Measurements from ENCODE around the gene FEV.
A peak's percentile ranks its signal among the peaks of the same experiment; 100 is the strongest.

The FEV gene

GRCh38 chr2:219001100-219001576 lies 16.2 kb upstream of the FEV start:
- no peak overlapping the region for H3K9ac ChIP-seq (ENCODE audit: low read length)

DNA sequence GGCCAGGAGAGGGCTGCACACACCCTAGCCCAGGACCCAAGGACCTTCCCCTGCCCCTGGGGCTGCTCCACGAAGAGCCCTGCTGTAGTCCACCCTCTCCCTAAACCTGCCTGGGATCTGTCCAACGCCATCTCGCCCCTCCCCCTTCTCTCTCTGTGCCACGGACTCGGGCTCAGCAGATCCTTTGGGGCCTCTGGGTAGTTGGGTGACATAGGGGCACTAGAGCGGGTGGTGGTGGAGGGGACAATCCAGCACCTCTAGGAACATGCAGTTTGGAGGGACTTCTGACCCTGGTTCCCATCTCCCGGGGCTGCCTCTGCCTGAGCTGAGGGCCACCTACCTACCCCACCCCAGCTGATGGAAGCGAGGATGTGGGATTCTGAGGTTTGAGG lies 15.6 kb upstream of the FEV start:
- Histone ChIP-seq H3K79me2 (ENCODE audit: low read length) (no peaks in the 10 kb centered on the region), H2AFZ (ENCODE audit: low read length) (no peak overlapping the region), H4K20me1 (ENCODE audit: insufficient read depth, low read length) (no peaks in the 10 kb centered on the region), H3K4me2 (ENCODE audit: low read depth, low read length) (no peak overlapping the region), H3K27ac (ENCODE audit: low read length) (no peak overlapping the region), H3K27me3 (replicated peaks; ENCODE audit: insufficient read depth, low read length) (peaks cover 94% of the 10 kb centered on the region), H3K4me3 (ENCODE audit: low read length) (no peak overlapping the region), H3K36me3 (replicated peaks; ENCODE audit: insufficient read depth, low read length) (no peaks in the 10 kb centered on the region), H3F3A (ENCODE audit: insufficient read depth, low read length) (no peaks in the 10 kb centered on the region), H3K9me3 (replicated peaks; ENCODE audit: insufficient read depth, low read length) (no peaks in the 10 kb centered on the region), H3K9ac (ENCODE audit: low read length) (no peak overlapping the region), H3K9me2 (replicated peaks; ENCODE audit: insufficient read depth, low read length) (no peaks in the 10 kb centered on the region), H3K4me1 (ENCODE audit: low read length) (peaks cover 8% of the 10 kb centered on the region)
- no peak for DNase-seq
- TF ChIP-seq CTCF (IDR thresholded peaks at IDR 0.05; ENCODE audit: low read length) (no peak), EZH2 (optimal IDR thresholded peaks at IDR 0.05; ENCODE audit: low read depth, low read length) (no peak), EZH2phosphoT487 (IDR thresholded peaks at IDR 0.05; ENCODE audit: low read length) (no peak)

More at GRCh38 chr2:219001100-219001576, 16.2 kb upstream of the FEV start:
- Histone ChIP-seq H3F3A (ENCODE audit: insufficient read depth, low read length) (no peaks in the 10 kb centered on the region), H3K4me1 (ENCODE audit: low read length) (peaks cover 8% of the 10 kb centered on the region), H2AFZ (ENCODE audit: low read length) (peak overlapping the region; percentile 75; the same call in 1 of the 2 replicates), H3K4me3 (ENCODE audit: low read length) (peak overlapping the region; percentile 68; the same call in 1 of the 2 replicates), H3K27me3 (replicated peaks; ENCODE audit: insufficient read depth, low read length) (peaks cover 95% of the 10 kb centered on the region), H3K27ac (ENCODE audit: low read length) (no peak overlapping the region), H3K79me2 (ENCODE audit: low read length) (no peaks in the 10 kb centered on the region), H3K36me3 (replicated peaks; ENCODE audit: insufficient read depth, low read length) (no peaks in the 10 kb centered on the region), H3K9me2 (replicated peaks; ENCODE audit: insufficient read depth, low read length) (no peaks in the 10 kb centered on the region), H3K4me2 (ENCODE audit: low read depth, low read length) (peak overlapping the region; percentile 100), H4K20me1 (ENCODE audit: insufficient read depth, low read length) (no peaks in the 10 kb centered on the region), H3K9me3 (replicated peaks; ENCODE audit: insufficient read depth, low read length) (no peaks in the 10 kb centered on the region)
- TF ChIP-seq EZH2phosphoT487 (IDR thresholded peaks at IDR 0.05; ENCODE audit: low read length) (no peak), CTCF (IDR thresholded peaks at IDR 0.05; ENCODE audit: low read length) (no peak), EZH2 (optimal IDR thresholded peaks at IDR 0.05; ENCODE audit: low read depth, low read length) (no peak)
- DNase-seq = no peak

- Histone ChIP-seq H3K4me1 (ENCODE audit: low read length) (peaks cover 8% of the 10 kb centered on the region), H3K36me3 (replicated peaks; ENCODE audit: insufficient read depth, low read length) (no peaks in the 10 kb centered on the region), H3K4me3 (ENCODE audit: low read length) (no peak overlapping the region), H3K9me2 (replicated peaks; ENCODE audit: insufficient read depth, low read length) (no peaks in the 10 kb centered on the region), H3K9ac (ENCODE audit: low read length) (no peak overlapping the region), H4K20me1 (ENCODE audit: insufficient read depth, low read length) (no peaks in the 10 kb centered on the region), H3K27ac (ENCODE audit: low read length) (no peak overlapping the region), H3K79me2 (ENCODE audit: low read length) (no peaks in the 10 kb centered on the region), H3K27me3 (replicated peaks; ENCODE audit: insufficient read depth, low read length) (peaks cover 94% of the 10 kb centered on the region), H2AFZ (ENCODE audit: low read length) (no peak overlapping the region), H3K4me2 (ENCODE audit: low read depth, low read length) (no peak overlapping the region), H3F3A (ENCODE audit: insufficient read depth, low read length) (no peaks in the 10 kb centered on the region), H3K9me3 (replicated peaks; ENCODE audit: insufficient read depth, low read length) (no peaks in the 10 kb centered on the region)
- DNase-seq = no peak
- no peak for TF ChIP-seq CTCF (IDR thresholded peaks at IDR 0.05; ENCODE audit: low read length)
- TF ChIP-seq EZH2 (optimal IDR thresholded peaks at IDR 0.05; ENCODE audit: low read depth, low read length) = no peak
- no peak for TF ChIP-seq EZH2phosphoT487 (IDR thresholded peaks at IDR 0.05; ENCODE audit: low read length)
Measured at GRCh38 chr2:218999881-219000568, 15.0 kb upstream of the FEV start.
